Ishikawa (cell line): ENCODE data around the gene MOGAT3.

Source experiments
- CEBPB ChIP-seq: IDR thresholded peaks from 2 replicates; pipeline ENCODE4 v1.6.1; 2012
- CREB1 ChIP-seq: IDR thresholded peaks from 2 replicates; pipeline ENCODE4 v1.6.1; 2012; ENCODE audit warnings: low read depth
- EGR1 ChIP-seq: IDR thresholded peaks from 2 replicates; pipeline ENCODE4 v1.6.1; 2012
- EP300 ChIP-seq: IDR thresholded peaks from 2 replicates; pipeline ENCODE4 v1.6.1; 2012; ENCODE audit warnings: borderline replicate concordance
- RAD21 ChIP-seq: IDR thresholded peaks from 2 replicates; pipeline ENCODE4 v1.6.1; 2012; ENCODE audit warnings: low read depth
- TAF1 ChIP-seq: IDR thresholded peaks from 2 replicates; pipeline ENCODE4 v1.6.1; 2012; ENCODE audit warnings: low read depth, mild to moderate bottlenecking
- YY1 ChIP-seq: IDR thresholded peaks from 2 replicates; pipeline ENCODE4 v1.6.1; 2012; ENCODE audit warnings: low read depth
- TF ChIP-seq, protein P1 (sequence below): IDR thresholded peaks from 2 replicates; pipeline ENCODE4 v1.6.1; 2012; ENCODE audit warnings: low read depth, mild to moderate bottlenecking
- TF ChIP-seq, protein P2 (sequence below): IDR thresholded peaks from 2 replicates; pipeline ENCODE4 v1.6.1; 2012

DNA sequence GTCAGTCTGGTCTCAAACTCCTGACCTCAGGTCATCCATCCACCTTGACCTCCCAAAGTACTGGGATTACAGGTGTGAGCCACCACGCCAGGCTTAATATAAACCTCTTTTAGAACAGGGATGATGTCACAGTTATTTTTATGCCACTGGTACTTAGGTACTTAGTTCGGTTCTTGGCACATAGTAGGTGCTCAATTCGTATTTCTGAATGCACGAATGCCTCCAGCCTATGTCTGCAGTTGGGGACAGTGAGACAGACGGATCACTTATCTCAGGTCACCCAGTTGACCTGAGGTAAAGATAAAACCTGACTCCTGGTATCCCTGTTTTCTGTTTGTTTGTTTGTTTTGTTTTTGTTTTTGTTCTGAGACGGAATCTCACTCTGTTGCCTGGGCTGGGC lies 14.6 kb downstream of the MOGAT3 start:
- TF ChIP-seq YY1 (no peak), EGR1 (no peak), TAF1 (no peak), CREB1 (no peak), CEBPB (no peak), EP300 (no peak), RAD21 (no peak)
- TF ChIP-seq, protein P1, sequence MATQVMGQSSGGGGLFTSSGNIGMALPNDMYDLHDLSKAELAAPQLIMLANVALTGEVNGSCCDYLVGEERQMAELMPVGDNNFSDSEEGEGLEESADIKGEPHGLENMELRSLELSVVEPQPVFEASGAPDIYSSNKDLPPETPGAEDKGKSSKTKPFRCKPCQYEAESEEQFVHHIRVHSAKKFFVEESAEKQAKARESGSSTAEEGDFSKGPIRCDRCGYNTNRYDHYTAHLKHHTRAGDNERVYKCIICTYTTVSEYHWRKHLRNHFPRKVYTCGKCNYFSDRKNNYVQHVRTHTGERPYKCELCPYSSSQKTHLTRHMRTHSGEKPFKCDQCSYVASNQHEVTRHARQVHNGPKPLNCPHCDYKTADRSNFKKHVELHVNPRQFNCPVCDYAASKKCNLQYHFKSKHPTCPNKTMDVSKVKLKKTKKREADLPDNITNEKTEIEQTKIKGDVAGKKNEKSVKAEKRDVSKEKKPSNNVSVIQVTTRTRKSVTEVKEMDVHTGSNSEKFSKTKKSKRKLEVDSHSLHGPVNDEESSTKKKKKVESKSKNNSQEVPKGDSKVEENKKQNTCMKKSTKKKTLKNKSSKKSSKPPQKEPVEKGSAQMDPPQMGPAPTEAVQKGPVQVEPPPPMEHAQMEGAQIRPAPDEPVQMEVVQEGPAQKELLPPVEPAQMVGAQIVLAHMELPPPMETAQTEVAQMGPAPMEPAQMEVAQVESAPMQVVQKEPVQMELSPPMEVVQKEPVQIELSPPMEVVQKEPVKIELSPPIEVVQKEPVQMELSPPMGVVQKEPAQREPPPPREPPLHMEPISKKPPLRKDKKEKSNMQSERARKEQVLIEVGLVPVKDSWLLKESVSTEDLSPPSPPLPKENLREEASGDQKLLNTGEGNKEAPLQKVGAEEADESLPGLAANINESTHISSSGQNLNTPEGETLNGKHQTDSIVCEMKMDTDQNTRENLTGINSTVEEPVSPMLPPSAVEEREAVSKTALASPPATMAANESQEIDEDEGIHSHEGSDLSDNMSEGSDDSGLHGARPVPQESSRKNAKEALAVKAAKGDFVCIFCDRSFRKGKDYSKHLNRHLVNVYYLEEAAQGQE: no peak
- TF ChIP-seq, protein P2, sequence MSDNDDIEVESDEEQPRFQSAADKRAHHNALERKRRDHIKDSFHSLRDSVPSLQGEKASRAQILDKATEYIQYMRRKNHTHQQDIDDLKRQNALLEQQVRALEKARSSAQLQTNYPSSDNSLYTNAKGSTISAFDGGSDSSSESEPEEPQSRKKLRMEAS: no peak
